ENCODE measurements around the gene ZNF277.

GRCh38 chr7:112206991-112207592, 597 bp downstream of the ZNF277 start:
- TF ChIP-seq BCL11A (IDR thresholded peaks at IDR 0.05; ENCODE audit: low read depth, low read length) (no peak), EGR1 (IDR thresholded peaks at IDR 0.05; ENCODE audit: borderline replicate concordance in 1 of 2, low read depth in 2 of 2, low read length in 2 of 2) (no peak), MAX (IDR thresholded peaks at IDR 0.05; ENCODE audit: low read depth, low read length) (no peak), RBBP5 (conservative IDR thresholded peaks at IDR 0.05) (no peak), FOXM1 (IDR thresholded peaks at IDR 0.05; ENCODE audit: low read depth, low read length) (no peak), POLR2AphosphoS5 (IDR thresholded peaks at IDR 0.05; ENCODE audit: low read length) (no peak), EZH2 (IDR thresholded peaks at IDR 0.05; ENCODE audit: borderline replicate concordance, control insufficient read depth, low read depth, low read length) (no peak), TAF1 (IDR thresholded peaks at IDR 0.05; ENCODE audit: borderline replicate concordance, low read depth, low read length) (no peak), POLR2A (IDR thresholded peaks at IDR 0.05; ENCODE audit: low read depth, low read length) (no peak)
